Motor neuron (in vitro differentiated cells): ENCODE results near the gene TSPAN18. TPM values are rescaled to one million over a fixed set of nuclear protein-coding genes. Genes with fewer than 3 reads are reported as not detected.
A peak's percentile ranks its signal among the peaks of the same experiment; 100 is the strongest.

Source experiments
- ATAC-seq, 8 experiments: fragments of 200-7000 bp; cut with Tn5 transposase; replicated peaks in 6 of 8; 2 replicates each; pipeline ENCODE4 v1.8.0; 2021; ENCODE audit warnings: mild to moderate bottlenecking in 8 of 8, moderate library complexity in 8 of 8
- H3K27ac ChIP-seq, 2 donors: fragments of 250-450 bp; sonication (Bioruptor Pico); 2 replicates each; pipeline ENCODE4 v1.9.0; 2021; ENCODE audit warnings: antibody characterized with exemption in 2 of 2, mild to moderate bottlenecking in 2 of 2, moderate library complexity in 1 of 2
- H3K4me1 ChIP-seq, 2 donors: fragments of 250-450 bp; sonication (Bioruptor Pico); replicated peaks in 1 of 2; 2 replicates each; pipeline ENCODE4 v1.6.1; 2021; ENCODE audit warnings: antibody characterized with exemption in 2 of 2, mild to moderate bottlenecking in 2 of 2, moderate library complexity in 1 of 2
- H3K4me3 ChIP-seq, 5 donors: fragments of 250-450 bp; sonication (Bioruptor Pico); 2 replicates each; pipeline ENCODE4 v1.9.0; 2021; ENCODE audit warnings: antibody characterized with exemption in 5 of 5, mild to moderate bottlenecking in 5 of 5, moderate library complexity in 4 of 5
- WGBS, 10 experiments: fragments of 450-650 bp; shearing (Covaris generic); methylation state at CpG; one replicate each; pipeline ENCODE4 v1.0.0; 2022; 5-methylcytosine and 5-hydroxymethylcytosine counted together
- in situ Hi-C, 9 experiments: fragments of 400-800 bp; cut with MboI; loops; one replicate each; pipeline ENCODE4 v1.15.0; 2021; ENCODE audit warnings: low sequenced_read_pairs in 9 of 9, low pct_unique_long_range_greater_than_20kb in 2 of 9; ENCODE audit not compliant: unreplicated experiment in 9 of 9
- total RNA-seq, 8 experiments: library from RNA; unstranded; fragments of 300-600 nt; gene quantifications; 2 replicates each; pipeline versions ENCODE4 v1.2.3 to v1.2.4, GENCODE V29; 2022

The TSPAN18 gene
- total RNA-seq, 8 experiments from 2014 or later = 17.4 to 128 (median 30.2) TPM

GRCh38 chr11:44833221-44833876 is 106.6 kb downstream of the TSPAN18 start:
- WGBS, 10 experiments = 37 to 100% (median 71%) methylated on average over 1 to 6 of the region's 6 CpGs
- H3K27ac ChIP-seq = peak overlapping the region in 1 of 2 donors; percentile 85

DNA sequence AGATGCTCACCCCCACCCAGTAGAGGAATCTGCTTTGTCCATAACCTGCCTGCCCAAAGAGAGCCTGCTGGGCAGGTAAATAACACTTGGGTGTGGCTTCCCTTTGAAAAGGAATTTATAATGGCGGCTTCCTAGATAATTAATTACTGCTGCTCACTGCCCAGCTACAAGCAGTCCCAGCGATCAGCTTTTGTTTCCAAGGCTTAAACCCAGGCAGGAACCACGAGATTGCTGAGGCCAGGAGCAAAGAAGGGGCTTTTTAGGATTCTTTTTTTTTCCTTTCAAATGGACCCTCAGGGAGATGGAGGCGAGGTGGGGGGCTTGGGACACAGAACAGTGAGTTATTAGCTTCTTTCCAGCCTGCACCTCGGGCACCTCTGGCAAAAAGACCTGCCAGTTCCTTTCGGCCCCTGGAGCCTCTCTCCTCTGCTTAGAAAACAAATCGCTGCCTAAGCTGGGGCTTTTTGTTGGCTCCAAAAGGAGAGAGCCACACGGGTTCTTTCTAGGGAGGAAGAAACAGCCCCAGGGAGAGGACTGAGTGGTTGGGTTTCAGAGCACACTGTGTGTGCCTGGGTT is 107.2 kb downstream of the TSPAN18 start:
- peaks cover 28% of the 10 kb centered on the region in 2 donors for H3K4me1 ChIP-seq
- peak overlapping the region in 2 of 5 donors; percentile 4 to 11 for H3K4me3 ChIP-seq
- 0 to 49% (median 10%) methylated on average over 1 to 5 of the region's 8 CpGs; no CpG with 5 or more reads in 1 of the 10 experiments for WGBS, 10 experiments
- H3K27ac ChIP-seq = peak overlapping the region; percentile 64 to 85
- peak in 6 of 8 experiments; percentile 23 to 86 (median 80) for ATAC-seq
- in situ Hi-C loops = no loop called here

More at GRCh38 chr11:44833221-44833876, 106.6 kb downstream of the TSPAN18 start:
- in situ Hi-C loops = no loop called here
- Histone ChIP-seq H3K4me3 (no peak overlapping the region), H3K4me1 (peaks cover 32 to 33% of the 10 kb centered on the region in 2 donors)
- ATAC-seq = peak in 3 of 8 experiments; percentile 7 to 17 (median 9)

DNA sequence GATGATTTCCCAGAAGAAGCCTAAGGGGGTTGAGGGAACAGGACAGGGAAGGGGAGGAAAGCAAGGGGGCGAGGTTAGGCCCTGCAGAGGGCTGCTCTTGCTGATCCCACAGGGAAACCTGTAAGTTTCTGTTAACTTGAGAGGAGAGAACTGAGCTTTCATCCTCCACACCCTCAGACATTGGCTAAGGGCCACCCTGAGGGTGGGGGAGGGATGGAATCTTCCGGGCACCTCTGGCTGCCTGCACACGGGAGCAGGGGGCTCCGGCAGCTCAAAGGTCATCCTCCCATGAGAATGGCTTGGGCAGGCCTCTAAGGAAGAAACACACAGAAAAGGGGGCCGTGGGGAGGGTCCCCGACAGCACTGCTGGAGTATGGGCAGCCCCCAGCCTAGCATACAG is 108.1 kb downstream of the TSPAN18 start:
- peaks cover 28% of the 10 kb centered on the region in 2 donors for H3K4me1 ChIP-seq
- H3K4me3 ChIP-seq = no peak overlapping the region
- peak overlapping the region in 1 of 2 donors; percentile 85 for H3K27ac ChIP-seq
- peak in 3 of 8 experiments; percentile 3 to 33 (median 28) for ATAC-seq
- 80% methylated on average over 1 of the region's 6 CpGs; no CpG with 5 or more reads in 9 of the 10 experiments for WGBS, 10 experiments
- in situ Hi-C loops = no loop called here

DNA sequence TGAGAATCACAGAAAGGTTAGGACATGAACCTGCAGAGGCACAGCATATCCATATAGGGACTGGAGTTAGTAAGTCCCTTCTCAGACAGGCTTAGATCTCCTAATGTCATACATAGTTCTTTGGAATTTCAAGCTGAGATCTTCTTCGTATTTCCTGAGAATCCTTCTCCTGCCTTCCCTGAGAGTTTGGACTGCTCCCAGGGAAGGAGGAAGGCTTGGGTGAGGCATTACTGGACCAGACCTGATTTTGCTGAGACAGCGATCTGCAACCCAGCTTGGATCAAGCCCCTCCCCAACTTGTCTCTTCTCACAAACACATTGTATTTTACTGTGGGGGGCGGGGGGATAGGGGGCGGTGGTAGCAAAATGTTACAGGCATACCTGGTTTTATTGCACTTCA is 108.5 kb downstream of the TSPAN18 start:
- 20 to 100% (median 64%) methylated on average over 1 to 2 of the region's 4 CpGs; no CpG with 5 or more reads in 6 of the 10 experiments for WGBS, 10 experiments

DNA sequence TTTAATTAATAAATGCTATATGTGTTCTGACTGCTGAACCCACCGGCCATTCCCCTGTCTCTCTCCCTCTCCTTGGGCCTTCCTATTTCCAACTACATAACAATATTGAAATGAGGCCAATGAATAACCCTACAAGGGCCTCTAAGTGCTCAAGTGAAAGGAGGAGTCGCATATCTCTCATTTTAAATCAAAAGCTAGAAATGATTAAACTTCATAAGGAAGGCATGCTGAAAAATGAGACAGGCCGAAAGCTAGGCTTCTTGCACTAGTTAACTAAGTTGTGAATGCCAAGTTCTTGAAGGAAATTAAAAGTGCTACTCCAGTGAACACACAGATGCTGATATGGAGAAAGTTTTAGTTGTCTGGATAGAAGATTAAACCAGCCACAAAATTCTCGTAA is 109.2 kb downstream of the TSPAN18 start:
- Histone ChIP-seq H3K4me3 (no peak overlapping the region), H3K27ac (no peak overlapping the region), H3K4me1 (peaks cover 31 to 32% of the 10 kb centered on the region in 2 donors)
- ATAC-seq = peak in 3 of 8 experiments; percentile 36 to 65 (median 58)
- WGBS, 10 experiments = 49 to 100% (median 84%) methylated on average over 1 to 4 of the region's 4 CpGs
- in situ Hi-C loops = no loop called here

More for the DNA sequence above, 108.5 kb downstream of the TSPAN18 start:
- ATAC-seq = peak in 1 of 8 experiments; percentile 8
- peaks cover 28% of the 10 kb centered on the region in 2 donors for H3K4me1 ChIP-seq
- in situ Hi-C loops = no loop called here
- peak overlapping the region in 1 of 2 donors; percentile 85 for H3K27ac ChIP-seq
- no peak overlapping the region for H3K4me3 ChIP-seq

DNA sequence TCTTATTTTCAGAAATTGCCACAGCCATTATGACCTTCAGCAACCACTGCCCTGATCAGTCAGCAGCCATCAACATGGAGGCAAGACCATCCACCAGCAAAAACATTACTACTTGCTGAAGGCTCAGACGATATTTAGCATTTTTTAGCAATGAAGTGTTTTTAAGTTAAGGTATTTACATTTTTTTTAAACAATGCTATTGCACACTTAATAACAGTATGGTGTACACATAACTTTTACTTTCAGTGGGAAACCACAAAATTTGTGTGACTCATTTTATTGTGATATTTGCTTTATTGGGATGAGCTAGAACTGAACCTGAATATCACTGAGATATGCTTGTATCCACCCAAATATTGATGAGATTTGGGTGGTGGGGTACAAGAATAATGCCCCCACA is 110.9 kb downstream of the TSPAN18 start:
- no peak overlapping the region for H3K4me3 ChIP-seq
- in situ Hi-C loops = no loop called here
- ATAC-seq = no peak
- WGBS, 10 experiments = 14 to 100% (median 95%) methylated on average over 1 of the region's 1 CpG; no CpG with 5 or more reads in 2 of the 10 experiments
- peaks cover 31 to 36% of the 10 kb centered on the region in 2 donors for H3K4me1 ChIP-seq
- no peak overlapping the region for H3K27ac ChIP-seq

DNA sequence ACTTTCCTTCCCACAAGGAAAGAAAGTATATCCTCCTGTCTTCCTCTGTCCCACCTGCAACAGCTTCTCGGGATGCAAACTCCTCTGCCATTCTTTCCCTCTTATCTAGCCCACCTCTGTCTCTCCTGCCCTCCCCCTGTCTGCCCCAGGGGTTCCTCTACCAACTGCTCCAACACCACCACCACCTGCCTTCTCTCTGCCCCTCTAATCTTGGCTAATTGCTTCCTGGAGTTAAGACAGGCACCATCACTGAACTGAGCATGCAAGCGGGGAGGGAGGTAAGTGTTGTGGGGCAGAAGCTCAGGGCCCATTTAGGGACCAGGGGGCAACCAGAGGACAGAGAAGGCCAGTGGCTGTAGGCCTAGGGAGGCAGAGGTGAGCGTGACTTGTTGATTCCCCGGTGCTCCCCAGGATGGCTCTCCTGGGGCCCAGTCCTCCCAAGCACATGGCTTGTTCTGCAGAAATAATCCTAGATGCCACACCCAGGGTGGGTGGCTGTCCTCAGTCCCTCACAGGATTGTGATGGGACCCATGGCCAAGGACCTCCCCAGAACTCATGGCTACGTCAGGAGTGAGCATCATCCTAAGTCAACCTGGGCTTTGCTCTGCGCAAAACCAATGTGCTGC is 112.8 kb downstream of the TSPAN18 start:
- no peak for ATAC-seq
- WGBS, 10 experiments = 20 to 100% (median 80%) methylated on average over 1 to 3 of the region's 6 CpGs; no CpG with 5 or more reads in 3 of the 10 experiments
- in situ Hi-C loops = no loop called here

DNA sequence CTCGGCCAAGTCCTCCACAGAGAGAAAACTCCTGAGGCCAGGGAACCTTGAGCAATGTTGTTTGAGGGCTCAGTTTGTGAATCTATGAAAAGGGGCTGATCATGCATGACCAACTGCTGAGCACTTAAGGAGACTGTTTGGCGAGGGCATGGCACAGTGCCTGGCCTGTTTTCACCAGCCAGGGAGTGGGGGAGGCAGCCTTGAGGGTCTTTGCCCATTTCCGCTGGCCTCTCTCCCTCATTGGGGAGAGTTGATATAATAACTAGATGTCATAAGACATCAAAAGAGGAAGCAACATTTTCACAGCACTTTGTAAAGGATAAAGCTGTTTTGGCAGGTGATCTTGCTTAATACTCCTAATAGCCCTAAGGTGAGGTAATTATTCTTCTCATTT is 113.3 kb downstream of the TSPAN18 start:
- in situ Hi-C loops = no loop called here
- no peak for ATAC-seq
- WGBS, 10 experiments = 90 to 100% (median 100%) methylated on average over 1 to 3 of the region's 3 CpGs; no CpG with 5 or more reads in 2 of the 10 experiments
- no peak overlapping the region for H3K4me3 ChIP-seq
- H3K4me1 ChIP-seq = peaks cover 13 to 19% of the 10 kb centered on the region in 2 donors
- H3K27ac ChIP-seq = no peak overlapping the region

More for the DNA sequence above, 112.8 kb downstream of the TSPAN18 start:
- Histone ChIP-seq H3K4me3 (no peak overlapping the region), H3K27ac (no peak overlapping the region), H3K4me1 (peaks cover 18 to 24% of the 10 kb centered on the region in 2 donors)

- H3K27ac ChIP-seq = no peak overlapping the region
- no peak for ATAC-seq
- in situ Hi-C loops = no loop called here
- peaks cover 7 to 13% of the 10 kb centered on the region in 2 donors for H3K4me1 ChIP-seq
- 67 to 84% (median 82%) methylated on average over 1 to 9 of the region's 9 CpGs; no CpG with 5 or more reads in 5 of the 10 experiments for WGBS, 10 experiments
- H3K4me3 ChIP-seq = no peak overlapping the region
These were observed 113.9 kb downstream of the TSPAN18 start for GRCh38 chr11:44840521-44841251.

GRCh38 chr11:44842220-44842619 is 115.5 kb downstream of the TSPAN18 start:
- ATAC-seq = peak in 4 of 8 experiments; percentile 23 to 87 (median 80)

DNA sequence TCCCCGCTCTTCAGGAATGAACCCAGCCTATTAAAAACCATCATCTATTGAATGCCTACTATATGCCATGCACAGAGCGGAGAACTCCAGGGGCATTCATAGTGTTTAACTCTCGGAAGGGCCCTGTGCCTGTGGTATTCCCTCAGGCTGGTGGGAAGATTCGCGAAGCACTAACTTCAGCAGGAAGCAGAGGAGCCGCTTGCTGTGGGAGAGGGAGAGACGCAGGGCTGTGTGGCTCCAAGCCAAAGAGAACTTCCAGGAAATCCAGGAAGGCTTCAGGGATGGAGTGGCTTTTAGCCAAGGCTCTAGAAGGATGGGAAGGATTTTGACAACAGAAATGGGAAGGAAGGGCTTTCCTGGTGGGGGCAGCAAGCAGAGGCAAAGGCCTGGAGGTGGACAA is 120.1 kb downstream of the TSPAN18 start:
- WGBS, 10 experiments = 82 to 100% (median 99%) methylated on average over 1 to 5 of the region's 7 CpGs; no CpG with 5 or more reads in 6 of the 10 experiments
- in situ Hi-C loops = no loop called here
- H3K4me1 ChIP-seq = peaks cover 6 to 21% of the 10 kb centered on the region in 2 donors
- H3K4me3 ChIP-seq = no peak overlapping the region
- H3K27ac ChIP-seq = no peak overlapping the region
- ATAC-seq = no peak

More at GRCh38 chr11:44842220-44842619, 115.5 kb downstream of the TSPAN18 start:
- peaks cover 2 to 8% of the 10 kb centered on the region in 2 donors for H3K4me1 ChIP-seq
- in situ Hi-C loops = no loop called here
- 0 to 100% (median 73%) methylated on average over 1 to 5 of the region's 5 CpGs; no CpG with 5 or more reads in 2 of the 10 experiments for WGBS, 10 experiments
- H3K4me3 ChIP-seq = no peak overlapping the region
- H3K27ac ChIP-seq = no peak overlapping the region

- Histone ChIP-seq H3K4me1 (peaks cover 6 to 18% of the 10 kb centered on the region in 2 donors), H3K4me3 (no peak overlapping the region), H3K27ac (no peak overlapping the region)
- in situ Hi-C loops = no loop called here
- ATAC-seq = no peak
These were observed 120.6 kb downstream of the TSPAN18 start for GRCh38 chr11:44847316-44847715.
